ENCODE results near the gene MICAL2. TPM values are rescaled to one million over a fixed set of nuclear protein-coding genes. Genes with fewer than 3 reads are reported as not detected.

Gene MICAL2
- total RNA-seq, 1 experiment from 2014 or later = 191 TPM

DNA sequence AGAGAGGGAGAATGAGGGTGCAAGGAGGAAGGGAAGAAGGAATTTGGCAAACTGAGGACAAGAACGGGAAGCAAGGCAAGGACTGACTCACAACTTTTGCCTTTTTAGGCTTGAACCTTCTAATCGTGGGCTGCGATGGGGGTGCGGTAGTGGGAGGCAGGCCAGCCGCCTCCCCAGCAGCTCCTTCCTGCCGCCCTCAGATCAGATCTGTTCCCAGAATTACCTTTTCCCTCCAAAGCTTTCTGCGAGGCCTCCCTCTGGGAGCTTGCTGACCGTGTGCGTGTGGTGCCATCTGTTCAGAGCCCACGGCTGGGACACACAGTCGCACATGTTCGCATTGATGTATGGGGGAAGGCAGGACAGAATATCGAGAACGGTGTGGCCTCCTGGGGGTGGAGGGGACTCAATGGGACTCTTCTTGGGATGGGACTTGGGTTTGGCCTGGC is 180.1 kb downstream of the MICAL2 start:
- no TSS peak for BruUV-seq (replicated peaks)

GRCh38 chr11:12291313-12291712 is 180.9 kb downstream of the MICAL2 start:
- peaks cover 25% of the 10 kb centered on the region for H3K4me1 Mint-ChIP-seq (ENCODE audit: low read depth, unreplicated experiment)
- intact Hi-C loops (cut with micrococcal nuclease; ENCODE audit: unreplicated experiment) = no loop called here
- CTCF ChIA-PET = no interaction called here
- TF ChIP-seq CTCF (IDR thresholded peaks at IDR 0.05; ENCODE audit: unreplicated experiment) = no peak
- H3K4me3 Mint-ChIP-seq (ENCODE audit: low read depth, unreplicated experiment) = no peak overlapping the region
- no TSS peak for BruUV-seq (replicated peaks)
- no peak for DNase-seq
- peaks cover 7% of the 10 kb centered on the region for H3K36me3 Mint-ChIP-seq (ENCODE audit: insufficient read depth, unreplicated experiment)
- no peaks in the 10 kb centered on the region for H3K9me3 Mint-ChIP-seq (ENCODE audit: low read depth, unreplicated experiment)
- H3K27ac Mint-ChIP-seq (ENCODE audit: unreplicated experiment) = no peak overlapping the region
- H3K27me3 Mint-ChIP-seq (ENCODE audit: unreplicated experiment) = no peaks in the 10 kb centered on the region

More for the DNA sequence above, 180.1 kb downstream of the MICAL2 start:
- H3K4me3 Mint-ChIP-seq (ENCODE audit: low read depth, unreplicated experiment) = no peak overlapping the region
- DNase-seq = no peak
- H3K27ac Mint-ChIP-seq (ENCODE audit: unreplicated experiment) = no peak overlapping the region
- intact Hi-C loops (cut with micrococcal nuclease; ENCODE audit: unreplicated experiment) = no loop called here
- H3K36me3 Mint-ChIP-seq (ENCODE audit: insufficient read depth, unreplicated experiment) = peaks cover 7% of the 10 kb centered on the region
- CTCF ChIA-PET = no interaction called here
- H3K4me1 Mint-ChIP-seq (ENCODE audit: low read depth, unreplicated experiment) = peaks cover 31% of the 10 kb centered on the region
- no peaks in the 10 kb centered on the region for H3K9me3 Mint-ChIP-seq (ENCODE audit: low read depth, unreplicated experiment)
- no peaks in the 10 kb centered on the region for H3K27me3 Mint-ChIP-seq (ENCODE audit: unreplicated experiment)
- no peak for TF ChIP-seq CTCF (IDR thresholded peaks at IDR 0.05; ENCODE audit: unreplicated experiment)

DNA sequence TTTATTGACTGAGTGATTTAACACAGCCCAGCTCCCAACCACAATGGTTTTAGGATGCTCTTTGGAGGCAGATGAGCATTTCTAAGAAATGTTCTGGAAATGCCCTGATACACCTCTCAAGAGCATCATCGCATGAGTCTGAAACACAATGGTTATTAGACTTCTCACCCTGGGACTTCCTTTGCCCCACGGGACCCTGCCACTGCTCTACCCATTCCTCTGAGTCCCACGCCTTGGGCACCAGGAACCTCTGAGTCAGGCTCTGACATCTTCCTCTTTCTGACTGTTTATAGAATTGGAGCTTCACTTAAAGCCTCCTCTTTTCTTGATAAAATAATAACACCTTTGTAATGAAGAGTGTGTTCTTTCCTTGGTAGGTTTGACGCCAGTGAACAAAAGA is 181.4 kb downstream of the MICAL2 start:
- Mint-ChIP-seq H3K27me3 (ENCODE audit: unreplicated experiment) (no peaks in the 10 kb centered on the region), H3K36me3 (ENCODE audit: insufficient read depth, unreplicated experiment) (peaks cover 7% of the 10 kb centered on the region), H3K4me3 (ENCODE audit: low read depth, unreplicated experiment) (no peak overlapping the region), H3K27ac (ENCODE audit: unreplicated experiment) (no peak overlapping the region), H3K9me3 (ENCODE audit: low read depth, unreplicated experiment) (no peaks in the 10 kb centered on the region), H3K4me1 (ENCODE audit: low read depth, unreplicated experiment) (peaks cover 20% of the 10 kb centered on the region)
- no peak for TF ChIP-seq CTCF (IDR thresholded peaks at IDR 0.05; ENCODE audit: unreplicated experiment)
- intact Hi-C loops (cut with micrococcal nuclease; ENCODE audit: unreplicated experiment) = no loop called here
- BruUV-seq (replicated peaks) = no TSS peak
- DNase-seq = no peak
- CTCF ChIA-PET = no interaction called here

GRCh38 chr11:12292766-12293165 is 182.4 kb downstream of the MICAL2 start:
- Mint-ChIP-seq H3K4me3 (ENCODE audit: low read depth, unreplicated experiment) (no peak overlapping the region), H3K36me3 (ENCODE audit: insufficient read depth, unreplicated experiment) (peaks cover 7% of the 10 kb centered on the region), H3K27ac (ENCODE audit: unreplicated experiment) (no peak overlapping the region), H3K27me3 (ENCODE audit: unreplicated experiment) (no peaks in the 10 kb centered on the region), H3K9me3 (ENCODE audit: low read depth, unreplicated experiment) (no peaks in the 10 kb centered on the region), H3K4me1 (ENCODE audit: low read depth, unreplicated experiment) (peaks cover 10% of the 10 kb centered on the region)
- BruUV-seq (replicated peaks) = no TSS peak
- no peak for DNase-seq
- intact Hi-C loops (cut with micrococcal nuclease; ENCODE audit: unreplicated experiment) = no loop called here
- TF ChIP-seq CTCF (IDR thresholded peaks at IDR 0.05; ENCODE audit: unreplicated experiment) = no peak
- CTCF ChIA-PET = no interaction called here
